ENCODE results near the gene PFN3.
A peak's percentile ranks its signal among the peaks of the same experiment; 100 is the strongest.

DNA sequence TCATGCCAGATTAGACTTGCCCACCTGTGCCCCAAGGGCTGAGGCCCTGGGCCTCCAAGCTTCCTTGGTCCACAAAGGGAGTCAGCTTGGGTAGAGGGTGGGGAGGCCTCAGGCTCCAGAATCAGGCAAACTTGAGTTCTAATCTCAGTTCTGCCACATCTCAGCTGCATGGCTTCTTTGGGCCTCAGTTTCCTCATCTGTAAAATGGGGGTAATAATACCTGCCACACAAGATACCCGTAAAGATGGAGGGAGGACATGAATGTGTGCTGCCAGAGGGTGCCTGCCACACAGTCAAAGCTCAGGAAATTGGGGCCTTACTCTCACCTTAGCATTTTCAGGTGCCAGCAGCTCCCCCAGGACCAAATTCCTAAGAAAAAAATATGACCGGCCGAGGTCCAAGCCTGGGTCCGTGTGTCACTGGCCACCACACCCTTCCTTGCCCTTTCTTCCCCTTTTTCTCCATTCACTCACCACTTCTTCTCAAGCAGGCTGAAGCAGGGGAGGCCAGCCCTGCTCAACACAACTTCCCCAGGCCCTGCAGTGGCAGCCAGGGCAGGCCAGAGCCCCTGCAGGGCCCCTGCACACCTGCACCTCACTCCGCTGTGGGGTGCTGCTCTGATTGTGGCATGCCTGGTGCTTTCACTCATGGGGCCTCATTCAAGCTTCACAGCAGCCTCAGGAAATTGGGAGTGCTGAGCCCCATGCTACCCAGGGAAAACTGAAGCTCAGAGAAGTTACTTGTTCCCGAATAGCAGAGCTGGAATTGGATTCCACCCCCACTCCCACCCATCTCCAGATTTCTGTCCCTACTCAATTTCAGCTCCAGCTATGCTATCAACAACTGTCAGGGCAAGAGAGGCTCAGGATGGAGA is 38.8 kb downstream of the PFN3 start:
- TF ChIP-seq, protein P1, sequence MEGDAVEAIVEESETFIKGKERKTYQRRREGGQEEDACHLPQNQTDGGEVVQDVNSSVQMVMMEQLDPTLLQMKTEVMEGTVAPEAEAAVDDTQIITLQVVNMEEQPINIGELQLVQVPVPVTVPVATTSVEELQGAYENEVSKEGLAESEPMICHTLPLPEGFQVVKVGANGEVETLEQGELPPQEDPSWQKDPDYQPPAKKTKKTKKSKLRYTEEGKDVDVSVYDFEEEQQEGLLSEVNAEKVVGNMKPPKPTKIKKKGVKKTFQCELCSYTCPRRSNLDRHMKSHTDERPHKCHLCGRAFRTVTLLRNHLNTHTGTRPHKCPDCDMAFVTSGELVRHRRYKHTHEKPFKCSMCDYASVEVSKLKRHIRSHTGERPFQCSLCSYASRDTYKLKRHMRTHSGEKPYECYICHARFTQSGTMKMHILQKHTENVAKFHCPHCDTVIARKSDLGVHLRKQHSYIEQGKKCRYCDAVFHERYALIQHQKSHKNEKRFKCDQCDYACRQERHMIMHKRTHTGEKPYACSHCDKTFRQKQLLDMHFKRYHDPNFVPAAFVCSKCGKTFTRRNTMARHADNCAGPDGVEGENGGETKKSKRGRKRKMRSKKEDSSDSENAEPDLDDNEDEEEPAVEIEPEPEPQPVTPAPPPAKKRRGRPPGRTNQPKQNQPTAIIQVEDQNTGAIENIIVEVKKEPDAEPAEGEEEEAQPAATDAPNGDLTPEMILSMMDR (IDR thresholded peaks at IDR 0.05 in 8 of 11, conservative IDR thresholded peaks at IDR 0.05 in 3 of 11): peak in 4 of 11 experiments; percentile 18 to 30 (median 28)
- TF ChIP-seq POLR2A (IDR thresholded peaks at IDR 0.05) (no peak), POLR2AphosphoS5 (IDR thresholded peaks at IDR 0.05) (peak; percentile 13 to 38 (median 31))

All from spleen (tissue), 7 donors.